ENCODE results near the gene SCP2. TPM values are rescaled to one million over a fixed set of nuclear protein-coding genes. Genes with fewer than 3 reads are reported as not detected.
"Not testable (repeated sequence)": the region's sequence is repeated elsewhere in the genome, so short reads cannot be mapped to it uniquely, and the experiment has no call there.

SCP2 gene
- total RNA-seq, 3 donors from 2014 or later: 228 to 272 (median 267) TPM

DNA sequence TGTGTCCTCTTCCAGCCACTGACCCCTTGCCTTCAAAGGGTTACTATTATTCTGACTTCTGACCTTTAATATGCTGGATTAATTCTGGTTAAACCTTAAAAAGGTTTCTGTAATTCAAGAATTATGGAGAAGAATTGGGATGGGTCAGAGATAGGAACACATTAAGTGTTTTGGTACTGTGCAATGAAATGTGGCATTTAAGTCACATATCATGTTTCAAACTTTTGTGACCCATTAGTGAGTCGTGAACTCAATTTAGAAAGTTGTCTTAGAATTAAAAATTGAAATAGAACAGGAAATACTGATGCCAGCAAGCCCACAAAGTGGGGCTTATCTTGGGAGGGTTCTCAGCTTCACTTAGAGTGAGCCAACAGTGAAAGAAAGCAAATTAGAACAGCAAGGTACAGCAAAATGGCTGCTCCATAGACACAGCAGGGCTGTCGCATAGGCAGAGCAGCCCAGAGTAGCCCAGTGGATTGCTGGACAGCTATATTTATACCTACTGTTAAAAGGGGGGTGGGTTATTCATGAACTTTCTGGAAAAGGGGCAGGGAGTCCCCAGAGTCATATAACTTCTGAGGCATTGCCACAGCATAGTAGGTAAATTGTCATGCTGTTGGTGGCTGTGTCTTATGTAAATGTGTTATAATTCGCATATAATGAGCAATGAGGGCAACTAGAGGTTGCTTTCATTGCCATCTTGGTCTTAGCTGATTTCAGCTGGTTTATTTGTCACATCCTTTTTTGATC lies 10.5 kb downstream of the SCP2 start:
- Histone ChIP-seq H3K36me3 (ENCODE audit: low read depth) (no peaks in the 10 kb centered on the region), H3K4me1 (ENCODE audit: low read depth) (no peaks in the 10 kb centered on the region), H3K4me3 (no peak overlapping the region), H3K9me3 (no peaks in the 10 kb centered on the region)
- ATAC-seq (no peak), DNase-seq (no peak)
- TF ChIP-seq, protein P1, sequence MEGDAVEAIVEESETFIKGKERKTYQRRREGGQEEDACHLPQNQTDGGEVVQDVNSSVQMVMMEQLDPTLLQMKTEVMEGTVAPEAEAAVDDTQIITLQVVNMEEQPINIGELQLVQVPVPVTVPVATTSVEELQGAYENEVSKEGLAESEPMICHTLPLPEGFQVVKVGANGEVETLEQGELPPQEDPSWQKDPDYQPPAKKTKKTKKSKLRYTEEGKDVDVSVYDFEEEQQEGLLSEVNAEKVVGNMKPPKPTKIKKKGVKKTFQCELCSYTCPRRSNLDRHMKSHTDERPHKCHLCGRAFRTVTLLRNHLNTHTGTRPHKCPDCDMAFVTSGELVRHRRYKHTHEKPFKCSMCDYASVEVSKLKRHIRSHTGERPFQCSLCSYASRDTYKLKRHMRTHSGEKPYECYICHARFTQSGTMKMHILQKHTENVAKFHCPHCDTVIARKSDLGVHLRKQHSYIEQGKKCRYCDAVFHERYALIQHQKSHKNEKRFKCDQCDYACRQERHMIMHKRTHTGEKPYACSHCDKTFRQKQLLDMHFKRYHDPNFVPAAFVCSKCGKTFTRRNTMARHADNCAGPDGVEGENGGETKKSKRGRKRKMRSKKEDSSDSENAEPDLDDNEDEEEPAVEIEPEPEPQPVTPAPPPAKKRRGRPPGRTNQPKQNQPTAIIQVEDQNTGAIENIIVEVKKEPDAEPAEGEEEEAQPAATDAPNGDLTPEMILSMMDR (IDR thresholded peaks at IDR 0.05): no peak
- intact Hi-C loops (cut with DNase I, micrococcal nuclease): no loop called here

DNA sequence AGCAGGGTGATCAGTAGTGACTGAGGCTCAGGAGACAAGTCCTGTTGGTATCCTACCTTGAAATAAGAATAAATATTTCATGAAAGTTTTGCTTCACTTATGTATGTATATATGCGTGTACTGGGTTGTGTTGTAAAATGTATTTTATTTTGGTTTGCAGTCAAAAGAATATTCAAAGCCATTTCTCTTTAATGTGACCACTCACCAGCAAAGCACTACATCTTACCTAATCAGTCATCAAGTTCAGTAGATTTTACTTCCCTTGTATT lies 11.0 kb downstream of the SCP2 start:
- intact Hi-C loops (cut with DNase I, micrococcal nuclease): no loop called here
- Histone ChIP-seq H3K4me1 (ENCODE audit: low read depth) (no peaks in the 10 kb centered on the region), H3K36me3 (ENCODE audit: low read depth) (no peaks in the 10 kb centered on the region), H3K9me3 (no peaks in the 10 kb centered on the region), H3K4me3 (no peak overlapping the region)
- TF ChIP-seq, protein P1 (IDR thresholded peaks at IDR 0.05): no peak
- DNase-seq (no peak), ATAC-seq (no peak)

DNA sequence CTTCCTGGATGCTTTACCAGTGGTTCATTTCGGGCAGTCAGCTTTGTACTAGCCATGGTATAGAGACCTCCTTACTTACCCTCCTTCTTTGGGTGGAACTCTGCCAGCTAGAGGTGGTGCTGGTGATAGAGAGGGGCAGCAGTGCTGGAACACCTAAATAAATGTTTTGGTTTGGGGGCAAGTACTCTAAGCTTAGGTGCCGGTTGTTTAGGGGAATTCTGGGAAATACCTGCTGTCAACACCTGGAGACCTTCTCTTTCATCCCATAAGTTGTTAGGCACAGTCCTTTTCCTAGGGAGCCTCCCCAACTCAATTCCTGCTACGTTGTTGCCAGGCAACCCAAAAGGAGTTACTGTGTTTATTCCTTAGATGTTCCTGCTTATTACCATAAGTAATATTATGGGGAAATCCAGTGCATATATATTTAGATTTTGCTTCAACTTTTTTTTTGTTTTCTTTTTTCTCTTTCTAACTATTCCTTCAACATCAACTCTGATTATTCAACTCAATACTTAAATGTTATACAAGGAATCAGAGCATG lies 16.9 kb downstream of the SCP2 start:
- DNase-seq: no peak
- no peak for ATAC-seq
- Histone ChIP-seq H3K4me1 (ENCODE audit: low read depth) (no peaks in the 10 kb centered on the region), H3K4me3 (no peak overlapping the region), H3K9me3 (no peaks in the 10 kb centered on the region), H3K36me3 (ENCODE audit: low read depth) (no peaks in the 10 kb centered on the region)
- TF ChIP-seq, protein P1 (IDR thresholded peaks at IDR 0.05): no peak
- intact Hi-C loops (cut with DNase I, micrococcal nuclease): no loop called here

DNA sequence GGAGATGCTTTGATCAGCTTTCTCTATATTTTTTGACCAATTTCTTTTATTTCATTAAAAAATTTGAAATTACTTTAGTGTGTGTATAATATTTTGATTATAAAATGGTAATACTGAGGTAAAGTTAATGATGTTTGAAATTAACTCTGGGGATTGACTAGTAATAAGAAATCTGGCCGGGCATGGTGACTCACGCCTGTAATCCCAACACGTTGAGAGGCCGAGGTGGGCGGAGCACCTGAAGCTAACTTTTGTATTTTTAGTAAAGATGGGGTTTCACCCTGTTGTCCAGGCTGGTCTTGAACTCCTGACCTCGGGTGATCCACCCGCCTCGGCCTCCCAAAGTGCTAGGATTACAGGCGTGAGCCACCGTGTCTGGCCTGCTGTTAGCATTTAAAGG lies 17.5 kb downstream of the SCP2 start:
- intact Hi-C loops (cut with DNase I, micrococcal nuclease): no loop called here
- TF ChIP-seq, protein P1 (IDR thresholded peaks at IDR 0.05): no peak
- H3K4me3 ChIP-seq: no peak overlapping the region
- no peaks in the 10 kb centered on the region for H3K4me1 ChIP-seq (ENCODE audit: low read depth)
- H3K36me3 ChIP-seq (ENCODE audit: low read depth): no peaks in the 10 kb centered on the region
- no peak for DNase-seq
- H3K9me3 ChIP-seq: no peaks in the 10 kb centered on the region
- no peak for ATAC-seq

DNA sequence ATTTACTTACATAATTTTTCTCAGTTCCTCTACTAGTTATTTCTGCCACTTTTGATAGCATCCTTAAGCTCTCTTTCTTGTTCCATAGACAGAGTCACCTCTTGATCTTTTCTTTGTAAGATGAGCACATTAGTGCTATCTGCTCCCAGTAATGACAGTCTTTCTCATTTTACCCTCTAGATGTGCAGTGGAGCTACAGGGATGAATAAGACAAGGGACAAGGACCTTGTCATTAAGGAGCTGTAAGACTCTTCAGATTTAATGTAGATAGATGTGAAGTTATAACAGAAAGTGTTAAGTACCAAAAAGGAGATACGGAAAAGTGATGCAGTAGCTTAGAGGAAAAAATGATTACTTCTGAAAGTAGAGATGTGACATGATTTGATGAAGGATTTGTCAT lies 20.4 kb downstream of the SCP2 start:
- intact Hi-C loops (cut with DNase I, micrococcal nuclease): no loop called here
- no peak for ATAC-seq
- Histone ChIP-seq H3K9me3 (no peaks in the 10 kb centered on the region), H3K4me1 (ENCODE audit: low read depth) (no peaks in the 10 kb centered on the region), H3K36me3 (ENCODE audit: low read depth) (no peaks in the 10 kb centered on the region), H3K4me3 (no peak overlapping the region)
- TF ChIP-seq, protein P1 (IDR thresholded peaks at IDR 0.05): no peak
- DNase-seq: no peak

DNA sequence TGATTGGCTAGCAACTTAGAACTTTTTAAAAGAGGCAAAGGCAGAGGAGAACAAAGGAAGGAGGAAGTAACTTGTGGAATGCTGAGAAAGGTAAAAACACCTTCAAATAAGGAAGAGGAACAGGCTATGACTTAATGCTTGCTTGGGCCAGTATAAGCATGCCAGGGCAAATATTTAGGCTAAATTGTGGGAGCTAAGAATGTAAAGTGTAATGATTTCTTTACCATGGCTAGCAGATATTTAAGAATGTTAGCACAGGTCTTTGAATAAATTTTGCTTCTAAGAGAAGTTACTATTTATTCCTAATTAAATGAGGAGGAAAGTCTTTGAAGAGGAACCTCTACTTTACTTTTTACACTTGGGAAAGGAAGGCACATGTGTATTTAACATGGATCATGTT lies 22.5 kb downstream of the SCP2 start:
- H3K4me1 ChIP-seq (ENCODE audit: low read depth); H3K4me3 ChIP-seq; H3K9me3 ChIP-seq; ATAC-seq; intact Hi-C loops (cut with DNase I, micrococcal nuclease); H3K36me3 ChIP-seq (ENCODE audit: low read depth); DNase-seq: not testable (repeated sequence)
